NB4 (cell line): Measurements from ENCODE around the gene SETD5.

Experiments used
- CTCF ChIP-seq: IDR thresholded peaks from one replicate; pipeline ENCODE4 v1.5.1; 2012; ENCODE audit warnings: low read depth, low read length
- MYC ChIP-seq: IDR thresholded peaks from 2 replicates; pipeline ENCODE4 v1.6.1; 2011; ENCODE audit warnings: low read depth, low read length
- POLR2A ChIP-seq: IDR thresholded peaks from 2 replicates; pipeline ENCODE4 v1.6.1; 2011; ENCODE audit warnings: mild to moderate bottlenecking; ENCODE audit not compliant: insufficient read length; ENCODE audit errors: extremely low read depth
- TF ChIP-seq, protein P1 (sequence below): IDR thresholded peaks from 2 replicates; pipeline ENCODE4 v1.6.1; 2011; ENCODE audit warnings: low read depth, low read length

GRCh38 chr3:9428411-9428810 is 31.0 kb downstream of the SETD5 start:
- TF ChIP-seq POLR2A (no peak), CTCF (no peak), MYC (no peak)
- TF ChIP-seq, protein P1, sequence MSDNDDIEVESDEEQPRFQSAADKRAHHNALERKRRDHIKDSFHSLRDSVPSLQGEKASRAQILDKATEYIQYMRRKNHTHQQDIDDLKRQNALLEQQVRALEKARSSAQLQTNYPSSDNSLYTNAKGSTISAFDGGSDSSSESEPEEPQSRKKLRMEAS: no peak
